Measurements from ENCODE around the gene SLC22A8. TPM values are rescaled to one million over a fixed set of nuclear protein-coding genes. Genes with fewer than 3 reads are reported as not detected.
"Not testable (repeated sequence)": the region's sequence is repeated elsewhere in the genome, so short reads cannot be mapped to it uniquely, and the experiment has no call there.

SLC22A8 gene, protein sequence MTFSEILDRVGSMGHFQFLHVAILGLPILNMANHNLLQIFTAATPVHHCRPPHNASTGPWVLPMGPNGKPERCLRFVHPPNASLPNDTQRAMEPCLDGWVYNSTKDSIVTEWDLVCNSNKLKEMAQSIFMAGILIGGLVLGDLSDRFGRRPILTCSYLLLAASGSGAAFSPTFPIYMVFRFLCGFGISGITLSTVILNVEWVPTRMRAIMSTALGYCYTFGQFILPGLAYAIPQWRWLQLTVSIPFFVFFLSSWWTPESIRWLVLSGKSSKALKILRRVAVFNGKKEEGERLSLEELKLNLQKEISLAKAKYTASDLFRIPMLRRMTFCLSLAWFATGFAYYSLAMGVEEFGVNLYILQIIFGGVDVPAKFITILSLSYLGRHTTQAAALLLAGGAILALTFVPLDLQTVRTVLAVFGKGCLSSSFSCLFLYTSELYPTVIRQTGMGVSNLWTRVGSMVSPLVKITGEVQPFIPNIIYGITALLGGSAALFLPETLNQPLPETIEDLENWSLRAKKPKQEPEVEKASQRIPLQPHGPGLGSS
- not detected for total RNA-seq

DNA sequence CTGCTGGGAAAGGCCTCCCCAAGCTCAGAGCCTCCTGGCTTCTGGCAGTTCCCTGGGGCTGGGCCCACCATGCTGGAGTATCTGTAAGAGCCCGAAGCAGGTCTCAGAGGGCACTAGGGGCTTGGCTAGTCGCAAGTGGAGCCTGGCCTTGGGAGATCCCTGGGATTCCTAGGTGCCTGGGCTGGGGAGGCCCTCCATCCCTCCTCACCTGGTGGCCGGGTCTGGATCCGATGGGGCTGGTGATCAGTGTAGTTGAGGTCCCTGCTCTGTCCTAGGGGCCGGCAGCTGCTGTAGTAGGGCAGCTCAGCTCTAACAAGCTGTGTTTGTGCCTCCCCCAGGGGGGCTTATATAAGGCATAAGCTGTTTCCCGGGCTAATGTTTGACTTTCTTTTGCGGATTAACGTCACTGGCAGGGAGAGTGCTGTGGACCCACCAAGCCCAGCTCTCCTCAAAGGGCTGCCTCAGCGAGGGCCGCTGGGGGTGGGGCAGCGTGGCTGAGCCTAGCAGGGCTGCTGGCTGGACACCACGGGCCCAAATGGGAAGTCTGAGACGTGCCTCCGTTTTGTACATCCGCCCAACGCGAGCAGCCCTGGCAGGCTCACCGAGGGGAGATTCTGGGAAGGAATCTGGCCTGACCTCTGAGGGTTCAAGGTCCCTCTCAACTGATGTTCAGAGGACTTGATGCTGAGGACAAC, at the start of gene SLC22A8:
Gene SLC22A8, minus strand, starts transcription at position 321 of the 695 bp plus-strand sequence. CDS start 883 bp downstream, outside the sequence.
- H3K27ac ChIP-seq = no peak within 1 kb of the TSS
- no peaks in the 10 kb centered on the region for H3K9me3 ChIP-seq
- H3K4me3 ChIP-seq = no peak within 1 kb of the TSS
- in situ Hi-C loops (cut with MboI; ENCODE audit: low pct_ligation_motif_present in 1 of 4, low pct_unique_long_range_greater_than_20kb in 1 of 4, low sequenced_read_pairs in 3 of 4) = no loop called here
- no peaks in the 10 kb centered on the region for H3K36me3 ChIP-seq
- TF ChIP-seq POLR2AphosphoS5 (IDR thresholded peaks at IDR 0.05) (no peak), POLR2A (IDR thresholded peaks at IDR 0.05) (no peak), EP300 (IDR thresholded peaks at IDR 0.05; ENCODE audit: low read depth) (no peak)
- TF ChIP-seq, protein P1, sequence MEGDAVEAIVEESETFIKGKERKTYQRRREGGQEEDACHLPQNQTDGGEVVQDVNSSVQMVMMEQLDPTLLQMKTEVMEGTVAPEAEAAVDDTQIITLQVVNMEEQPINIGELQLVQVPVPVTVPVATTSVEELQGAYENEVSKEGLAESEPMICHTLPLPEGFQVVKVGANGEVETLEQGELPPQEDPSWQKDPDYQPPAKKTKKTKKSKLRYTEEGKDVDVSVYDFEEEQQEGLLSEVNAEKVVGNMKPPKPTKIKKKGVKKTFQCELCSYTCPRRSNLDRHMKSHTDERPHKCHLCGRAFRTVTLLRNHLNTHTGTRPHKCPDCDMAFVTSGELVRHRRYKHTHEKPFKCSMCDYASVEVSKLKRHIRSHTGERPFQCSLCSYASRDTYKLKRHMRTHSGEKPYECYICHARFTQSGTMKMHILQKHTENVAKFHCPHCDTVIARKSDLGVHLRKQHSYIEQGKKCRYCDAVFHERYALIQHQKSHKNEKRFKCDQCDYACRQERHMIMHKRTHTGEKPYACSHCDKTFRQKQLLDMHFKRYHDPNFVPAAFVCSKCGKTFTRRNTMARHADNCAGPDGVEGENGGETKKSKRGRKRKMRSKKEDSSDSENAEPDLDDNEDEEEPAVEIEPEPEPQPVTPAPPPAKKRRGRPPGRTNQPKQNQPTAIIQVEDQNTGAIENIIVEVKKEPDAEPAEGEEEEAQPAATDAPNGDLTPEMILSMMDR (IDR thresholded peaks at IDR 0.05) = no peak
- H3K4me1 ChIP-seq = no peaks in the 10 kb centered on the region
- intact Hi-C loops (cut with DNase I; ENCODE audit: low total_unique reads) = no loop called here
- H3K27me3 ChIP-seq = peaks cover 3% of the 10 kb centered on the region
- WGBS, 2 donors (ENCODE audit: low coverage in 1 of 2) = 50% methylated on average over 14 of the region's 18 CpGs; no CpG with 5 or more reads in 1 of the 2 donors
- no peak for DNase-seq

DNA sequence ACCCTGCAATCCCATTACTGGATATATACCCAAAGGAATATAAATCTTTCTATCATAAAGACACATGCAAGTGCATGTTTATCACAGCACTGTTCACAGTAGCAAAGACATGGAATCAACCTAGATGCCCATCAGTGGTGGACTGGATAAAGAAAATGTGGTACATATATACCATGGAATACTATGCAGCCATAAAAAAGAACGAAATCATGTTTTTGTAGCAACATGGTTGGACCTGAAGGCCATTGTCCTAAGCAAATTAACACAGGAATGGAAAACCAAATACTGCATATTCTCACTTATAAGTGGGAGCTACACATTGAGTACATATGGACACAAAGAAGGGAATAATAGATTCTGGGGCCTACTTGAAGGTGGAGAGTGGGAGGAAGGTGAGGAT, 30.6 kb upstream of the SLC22A8 start:
- H3K4me1 ChIP-seq; H3K27me3 ChIP-seq; H3K4me3 ChIP-seq; in situ Hi-C loops (cut with MboI; ENCODE audit: low pct_ligation_motif_present in 1 of 4, low pct_unique_long_range_greater_than_20kb in 1 of 4, low sequenced_read_pairs in 3 of 4); H3K27ac ChIP-seq; intact Hi-C loops (cut with DNase I; ENCODE audit: low total_unique reads); H3K36me3 ChIP-seq; DNase-seq; H3K9me3 ChIP-seq: not testable (repeated sequence)
- WGBS, 2 donors (ENCODE audit: low coverage in 1 of 2) = 17 to 59% methylated on average over 1 of the region's 1 CpG

DNA sequence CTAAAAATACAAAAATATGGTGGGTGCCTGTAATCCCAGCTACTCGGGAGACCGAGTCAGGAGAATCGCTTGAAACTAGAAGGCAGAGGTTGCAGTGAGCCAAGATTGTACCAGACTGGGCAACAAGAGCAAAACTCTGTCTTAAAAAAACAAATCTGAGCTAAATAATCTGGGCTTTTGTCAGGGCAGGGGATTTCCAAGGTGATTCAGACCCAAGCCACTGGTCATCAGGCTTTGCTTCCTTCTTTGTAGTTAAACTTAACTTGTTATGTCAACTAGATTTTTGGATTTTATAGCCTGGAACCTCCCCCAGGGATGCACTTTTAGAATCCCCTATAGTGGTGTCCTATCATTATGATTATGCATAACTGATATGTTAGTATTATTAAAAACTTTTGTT, 27.0 kb upstream of the SLC22A8 start:
- 90% methylated on average over 3 of the region's 3 CpGs; no CpG with 5 or more reads in 1 of the 2 donors for WGBS, 2 donors (ENCODE audit: low coverage in 1 of 2)
- Histone ChIP-seq H3K9me3 (no peaks in the 10 kb centered on the region), H3K36me3 (no peaks in the 10 kb centered on the region), H3K4me3 (no peak overlapping the region), H3K4me1 (no peaks in the 10 kb centered on the region), H3K27me3 (no peaks in the 10 kb centered on the region), H3K27ac (no peak overlapping the region)
- no peak for TF ChIP-seq POLR2A (IDR thresholded peaks at IDR 0.05)
- DNase-seq = no peak
- in situ Hi-C loops (cut with MboI; ENCODE audit: low pct_ligation_motif_present in 1 of 4, low pct_unique_long_range_greater_than_20kb in 1 of 4, low sequenced_read_pairs in 3 of 4) (no loop called here), intact Hi-C loops (cut with DNase I; ENCODE audit: low total_unique reads) (no loop called here)

DNA sequence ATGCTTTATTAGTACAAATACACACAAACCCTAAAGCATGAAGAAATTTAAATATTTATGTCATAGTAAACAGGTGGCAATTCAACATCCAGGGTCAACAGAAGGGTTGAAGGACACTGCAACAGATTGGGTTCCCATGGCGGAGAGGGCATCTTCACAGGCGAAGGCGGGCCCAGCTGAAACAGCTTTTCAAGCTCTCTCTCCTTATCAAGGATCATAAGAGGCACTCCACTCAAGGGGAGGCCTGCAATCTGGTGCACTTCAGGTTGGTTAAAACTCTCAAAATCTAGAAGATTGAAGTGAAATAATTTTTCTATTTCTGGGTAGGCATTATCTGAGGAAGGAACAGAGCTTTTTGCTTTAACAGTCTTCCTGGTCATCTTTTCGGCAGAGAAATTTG, 16.8 kb upstream of the SLC22A8 start:
- DNase-seq = no peak
- Histone ChIP-seq H3K4me3 (no peak overlapping the region), H3K36me3 (no peaks in the 10 kb centered on the region), H3K9me3 (no peaks in the 10 kb centered on the region), H3K27me3 (peaks cover 14% of the 10 kb centered on the region), H3K27ac (no peak overlapping the region), H3K4me1 (no peaks in the 10 kb centered on the region)
- in situ Hi-C loops (cut with MboI; ENCODE audit: low pct_ligation_motif_present in 1 of 4, low pct_unique_long_range_greater_than_20kb in 1 of 4, low sequenced_read_pairs in 3 of 4) (no loop called here), intact Hi-C loops (cut with DNase I; ENCODE audit: low total_unique reads) (no loop called here)
- TF ChIP-seq POLR2AphosphoS5 (IDR thresholded peaks at IDR 0.05) = no peak
- TF ChIP-seq POLR2A (IDR thresholded peaks at IDR 0.05) = no peak
- TF ChIP-seq, protein P1 (IDR thresholded peaks at IDR 0.05) = no peak
- TF ChIP-seq EP300 (IDR thresholded peaks at IDR 0.05; ENCODE audit: low read depth) = no peak
- WGBS, 2 donors (ENCODE audit: low coverage in 1 of 2) = 99% methylated on average over 4 of the region's 4 CpGs; no CpG with 5 or more reads in 1 of the 2 donors
